IMR-90 (cell line): ENCODE results near the gene CCN2. TPM values are rescaled to one million over a fixed set of nuclear protein-coding genes. Genes with fewer than 3 reads are reported as not detected.

Experiments used
- ATAC-seq: fragments of 200-7000 bp; cut with Tn5 transposase; 2 replicates; pipeline ENCODE4 v1.9.1; 2020; ENCODE audit warnings: low read depth, mild to moderate bottlenecking, moderate library complexity
- BruUV-seq: library from RNA; stranded (reverse); fragments of 400-500 nt; replicated peaks from 2 replicates; lab custom pipeline; 2021; lab: Mats Ljungman, UMichigan
- CTCF ChIA-PET: fragments of 300-600 bp; formaldehyde crosslinking; extraction: SDS; loops from one replicate; lab custom pipeline; 2021; ENCODE audit warnings: antibody characterized with exemption; lab: Yijun Ruan, JAX
- POLR2A ChIA-PET: fragments of 300-600 bp; sonication (Branson Sonifier 250); formaldehyde crosslinking; loops from one replicate; lab custom pipeline; 2022; ENCODE audit warnings: antibody characterized with exemption; ENCODE audit not compliant: unreplicated experiment; lab: Charles Lee
- DNase-seq: peaks from one replicate; pipeline ENCODE4 v3.0.0; 2013
- H2AFZ ChIP-seq: replicated peaks from 2 replicates; pipeline ENCODE3; 2013; ENCODE audit warnings: low read length, mild to moderate bottlenecking; ENCODE audit not compliant: poor library complexity
- H2AK5ac ChIP-seq: 2 replicates; pipeline ENCODE4 v1.6.1; 2013; ENCODE audit warnings: low read depth, low read length, inconsistent platforms
- H2AK9ac ChIP-seq: replicated peaks from 2 replicates; pipeline ENCODE3; 2013; ENCODE audit warnings: mild to moderate bottlenecking, low read depth, low read length, moderate library complexity; ENCODE audit not compliant: poor library complexity
- H2BK120ac ChIP-seq: 2 replicates; pipeline ENCODE4 v1.6.1; 2013; ENCODE audit warnings: low read depth, low read length, inconsistent platforms
- H2BK15ac ChIP-seq: 3 replicates; pipeline ENCODE4 v1.6.1; 2013; ENCODE audit warnings: low read depth, low read length, inconsistent platforms
- H2BK20ac ChIP-seq: 2 replicates; pipeline ENCODE4 v1.6.1; 2013; ENCODE audit warnings: low read depth, mild to moderate bottlenecking, inconsistent platforms, low read length, moderate library complexity
- H2BK5ac ChIP-seq: 2 replicates; pipeline ENCODE4 v1.6.1; 2013; ENCODE audit warnings: mild to moderate bottlenecking, low read depth, low read length, inconsistent platforms; ENCODE audit not compliant: poor library complexity, severe bottlenecking
- H3K14ac ChIP-seq: replicated peaks from 2 replicates; pipeline ENCODE4 v1.6.1; 2013; ENCODE audit warnings: low read depth, low read length, inconsistent platforms
- H3K18ac ChIP-seq: 2 replicates; pipeline ENCODE4 v1.6.1; 2013; ENCODE audit warnings: low read depth, low read length, control low read depth
- H3K23ac ChIP-seq: 2 replicates; pipeline ENCODE4 v1.6.1; 2013; ENCODE audit warnings: low read depth, low read length, inconsistent platforms
- H3K27ac ChIP-seq: 2 replicates; pipeline ENCODE4 v1.5.1; 2013; ENCODE audit warnings: mild to moderate bottlenecking, control low read depth, low read length; ENCODE audit not compliant: insufficient read depth
- H3K27me3 ChIP-seq: 2 replicates; pipeline ENCODE4 v1.6.1; 2013; ENCODE audit warnings: low read length; ENCODE audit not compliant: control insufficient read depth, insufficient read depth
- H3K36me3 ChIP-seq: 2 replicates; pipeline ENCODE4 v1.6.1; 2013; ENCODE audit warnings: low read length, mixed read lengths; ENCODE audit not compliant: control insufficient read depth, insufficient read depth
- H3K4ac ChIP-seq: 2 replicates; pipeline ENCODE4 v1.6.1; 2013; ENCODE audit warnings: low read depth, low read length, inconsistent platforms
- H3K4me1 ChIP-seq: 2 replicates; pipeline ENCODE4 v1.6.1; 2013; ENCODE audit warnings: low read length, mixed read lengths; ENCODE audit not compliant: control insufficient read depth, insufficient read depth
- H3K4me2 ChIP-seq: 2 replicates; pipeline ENCODE4 v1.6.1; 2013; ENCODE audit warnings: low read depth, mild to moderate bottlenecking, control low read depth, low read length, moderate library complexity
- H3K4me3 ChIP-seq: 2 replicates; pipeline ENCODE4 v1.5.1; 2013; ENCODE audit warnings: low read depth, mild to moderate bottlenecking, control low read depth, low read length, moderate library complexity; ENCODE audit not compliant: insufficient read depth
- H3K56ac ChIP-seq: 2 replicates; pipeline ENCODE4 v1.6.1; 2013; ENCODE audit warnings: low read length, inconsistent platforms; ENCODE audit not compliant: insufficient read depth; ENCODE audit errors: extremely low read depth
- H3K79me1 ChIP-seq, 2 experiments: 2 replicates each; pipeline ENCODE4 v1.6.1; 2013; ENCODE audit warnings: low read length in 2 of 2, inconsistent platforms in 1 of 2, low read depth in 1 of 2
- H3K9ac ChIP-seq: 2 replicates; pipeline ENCODE4 v1.6.1; 2013; ENCODE audit warnings: low read depth, low read length, control low read depth
- H3K9me1 ChIP-seq: 2 replicates; pipeline ENCODE4 v1.6.1; 2013; ENCODE audit warnings: low read length, inconsistent platforms; ENCODE audit not compliant: insufficient read depth
- H3K9me3 ChIP-seq: 2 replicates; pipeline ENCODE4 v1.6.1; 2013; ENCODE audit warnings: low read length; ENCODE audit not compliant: control insufficient read depth, insufficient read depth
- H4K20me1 ChIP-seq: 2 replicates; pipeline ENCODE4 v1.6.1; 2013; ENCODE audit warnings: low read length, inconsistent platforms; ENCODE audit not compliant: insufficient read depth
- H4K5ac ChIP-seq: 2 replicates; pipeline ENCODE4 v1.6.1; 2013; ENCODE audit warnings: mild to moderate bottlenecking, low read depth, low read length, control low read depth
- H4K8ac ChIP-seq, 2 experiments: 2 replicates each; pipeline ENCODE4 v1.6.1; 2013; ENCODE audit warnings: low read depth in 2 of 2, low read length in 2 of 2, control low read depth in 1 of 2, inconsistent platforms in 1 of 2
- H4K91ac ChIP-seq: 2 replicates; pipeline ENCODE4 v1.6.1; 2013; ENCODE audit warnings: low read depth, low read length, inconsistent platforms; ENCODE audit not compliant: insufficient read depth
- CEBPB ChIP-seq: IDR thresholded peaks from 2 replicates; pipeline ENCODE4 v1.6.1; 2012; ENCODE audit warnings: low read depth, low read length, improper control_type of control experiment
- MAZ ChIP-seq: IDR thresholded peaks from 2 replicates; pipeline ENCODE4 v1.6.1; 2012; ENCODE audit warnings: low read depth, mild to moderate bottlenecking, low read length, improper control_type of control experiment, moderate library complexity, borderline replicate concordance
- WGBS, 2 experiments: methylation state at CpG; one replicate each; pipeline versions ENCODE4 v1.1.5 to v1.1.7; 2013; ENCODE audit warnings: missing lambda C conversion rate in 2 of 2; ENCODE audit not compliant: insufficient read length in 1 of 2; ENCODE audit errors: extremely low coverage in 2 of 2; 5-methylcytosine and 5-hydroxymethylcytosine counted together
- dilution Hi-C: fragments of 300-500 bp; cut with HindIII; formaldehyde crosslinking; loops from one replicate; pipeline ENCODE4 v1.14.3; 2018; ENCODE audit warnings: low sequenced_read_pairs; ENCODE audit not compliant: unreplicated experiment
- in situ Hi-C: fragments of 300-500 bp; cut with MboI; formaldehyde crosslinking; loops from 3 replicates; pipeline ENCODE4 v1.14.3; 2019; ENCODE audit warnings: low sequenced_read_pairs, inconsistent platforms, mixed read lengths
- intact Hi-C: fragments of 100-400 bp; cut with micrococcal nuclease; formaldehyde crosslinking; loops from 2 replicates; pipeline ENCODE4 v1.10.0; 2022
- polyA plus RNA-seq, 3 experiments: library from polyadenylated mRNA; depleted of rRNA; stranded (reverse); fragments of >200 nt; gene quantifications; 2 replicates each; pipeline ENCODE4 v1.2.3, GENCODE V29; 2012; ENCODE audit warnings: low replicate concordance in 1 of 3
- total RNA-seq: library from RNA; depleted of rRNA; stranded (reverse); fragments of >200 nt; gene quantifications from 2 replicates; pipeline ENCODE4 v1.2.3, GENCODE V29; 2012

CCN2 gene
- total and polyA plus RNA-seq, 2 of the 4 experiments (the other 2 are of a cell fraction): 148 to 1,205 TPM

DNA sequence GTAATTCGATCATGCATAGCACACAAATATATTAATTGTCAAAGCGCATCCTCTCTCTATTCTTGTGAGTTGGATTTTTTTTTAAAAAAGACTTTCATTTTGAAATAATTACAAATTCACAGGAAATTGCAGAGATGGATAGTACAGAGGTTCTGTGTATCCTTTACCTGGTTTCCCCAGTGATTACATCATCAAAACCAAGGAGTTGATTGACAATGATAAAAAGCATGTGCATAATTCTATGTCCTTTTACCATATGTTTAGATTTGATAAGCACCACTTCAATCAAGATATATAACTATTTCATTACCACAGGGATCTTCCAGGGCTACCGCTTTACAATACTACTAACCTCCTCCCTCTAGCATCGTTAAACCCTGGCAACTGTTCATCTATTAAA lies 40.2 kb downstream of the CCN2 start:
- TF ChIP-seq CEBPB (0 out of 2 replicates have a peak, but pooled peaks have one; percentile 15), MAZ (no peak)
- POLR2A ChIA-PET: no interaction called here
- in situ Hi-C loops: loop anchor here (5.0 kb wide), 1 partner anchor 219 kb away; no protein-coding TSS in a partner anchor

More for the DNA sequence above, 40.2 kb downstream of the CCN2 start:
- intact Hi-C loops (loop anchor here (5.0 kb wide), 3 partner anchors 104 to 219 kb away; partner anchors contain the start of gene ENPP1), dilution Hi-C loops (no loop called here)
- H3K79me1 ChIP-seq: no peaks in the 10 kb centered on the region
- H3K9ac ChIP-seq: no peak overlapping the region
- CTCF ChIA-PET: interaction anchor here (2.4 kb wide), 1 partner anchor 215 kb away, joined by 30 read pairs; no protein-coding TSS in a partner anchor
- no peak overlapping the region for H2AK5ac ChIP-seq
- no peak overlapping the region for H2AFZ ChIP-seq
- ATAC-seq (no peak), DNase-seq (no peak)
- H3K23ac ChIP-seq: no peak overlapping the region
- no peak overlapping the region for H4K8ac ChIP-seq
- no peak overlapping the region for H3K4ac ChIP-seq
- no peak overlapping the region for H3K4me3 ChIP-seq
- no peak overlapping the region for H2BK15ac ChIP-seq
- no peak overlapping the region for H2AK9ac ChIP-seq
- no peak overlapping the region for H3K14ac ChIP-seq
- no peaks in the 10 kb centered on the region for H4K20me1 ChIP-seq
- no CpG with 5 or more reads among the region's 4 CpGs for WGBS, 2 experiments
- no peaks in the 10 kb centered on the region for H3K36me3 ChIP-seq
- H3K4me1 ChIP-seq: peaks cover 3% of the 10 kb centered on the region
- H3K18ac ChIP-seq: no peak overlapping the region
- no peak overlapping the region; the same call in 1 of the 2 replicates for H2BK20ac ChIP-seq
- no peak overlapping the region for H4K91ac ChIP-seq
- H3K56ac ChIP-seq: no peak overlapping the region
- no peaks in the 10 kb centered on the region for H3K9me3 ChIP-seq
- 0 out of 2 replicates have a peak, but pooled peaks cover 3% of the 10 kb centered on the region for H3K9me1 ChIP-seq
- no peak overlapping the region for H4K5ac ChIP-seq
- no peak overlapping the region for H3K27ac ChIP-seq
- no peaks in the 10 kb centered on the region for H3K27me3 ChIP-seq
- no peak overlapping the region for H3K4me2 ChIP-seq
- BruUV-seq: no TSS peak
- H2BK5ac ChIP-seq: no peak overlapping the region
- no peak overlapping the region for H2BK120ac ChIP-seq
